Aorta (tissue), 5 donors: ENCODE results near the gene PALM. TPM values are rescaled to one million over a fixed set of nuclear protein-coding genes. Genes with fewer than 3 reads are reported as not detected.

ENCODE experiments used
- ATAC-seq: fragments of 200-7000 bp; cut with Tn5 transposase; one replicate; pipeline ENCODE4 v1.9.1; 2022; ENCODE audit warnings: moderate library complexity; ENCODE audit not compliant: low FRiP score
- DNase-seq, 2 donors: peaks; one replicate each; pipeline ENCODE4 v3.0.0-alpha.2; 2020
- H3K27ac ChIP-seq, 2 donors: one replicate each; pipeline ENCODE4 v1.5.1; 2013; ENCODE audit warnings: low read length in 2 of 2, mild to moderate bottlenecking in 2 of 2, moderate library complexity in 2 of 2, control low read depth in 1 of 2, inconsistent platforms in 1 of 2, low read depth in 1 of 2
- H3K27me3 ChIP-seq, 2 donors: one replicate each; pipeline ENCODE4 v1.6.1; 2013; ENCODE audit warnings: control low read depth in 1 of 2, low read length in 1 of 2, mild to moderate bottlenecking in 1 of 2, moderate library complexity in 1 of 2; ENCODE audit not compliant: insufficient read depth in 2 of 2, control insufficient read depth in 1 of 2
- H3K36me3 ChIP-seq, 2 donors: one replicate each; pipeline ENCODE4 v1.6.1; 2013; ENCODE audit warnings: control low read depth in 1 of 2, low read length in 1 of 2, mild to moderate bottlenecking in 1 of 2; ENCODE audit not compliant: insufficient read depth in 2 of 2, control insufficient read depth in 1 of 2
- H3K4me1 ChIP-seq, 2 donors: one replicate each; pipeline ENCODE4 v1.6.1; 2013; ENCODE audit warnings: low read length in 2 of 2, control low read depth in 1 of 2, mild to moderate bottlenecking in 1 of 2, moderate library complexity in 1 of 2; ENCODE audit not compliant: insufficient read depth in 2 of 2, control insufficient read depth in 1 of 2
- H3K4me3 ChIP-seq, 2 donors: one replicate each; pipeline ENCODE4 v1.5.1; 2013; ENCODE audit warnings: low read length in 2 of 2, control low read depth in 1 of 2, mild to moderate bottlenecking in 1 of 2
- H3K9me3 ChIP-seq: one replicate; pipeline ENCODE4 v1.6.1; 2013; ENCODE audit warnings: mild to moderate bottlenecking, low read length; ENCODE audit not compliant: control insufficient read depth
- WGBS, 2 donors: extraction: QIAGEN DNeasy Blood & Tissue Kit; methylation state at CpG; one replicate each; pipeline ENCODE4 v1.1.7; 2013; 5-methylcytosine and 5-hydroxymethylcytosine counted together
- intact Hi-C, 2 donors: fragments of 100-400 bp; cut with DNase I; formaldehyde crosslinking; loops; one replicate each; pipeline versions ENCODE4 v1.14.2 to v1.15.0; 2022
- long read RNA-seq, 2 donors: library from polyadenylated mRNA; unstranded; transcript quantifications; one replicate each; pipeline ENCODE4 v2.0.0, GENCODE V29; 2020 to 2021
- polyA plus RNA-seq, 2 donors: library from polyadenylated mRNA; stranded (reverse); fragments of 200-250 nt; gene quantifications; one replicate each; pipeline ENCODE4 v1.2.3, GENCODE V29; 2013
- total RNA-seq, 2 donors: library from RNA; stranded (reverse); fragmentation: NEBNext Ultra II Directional; extraction: Animal tissue kit (Norgen Biotek cat#: 25700); gene quantifications; one replicate each; pipeline ENCODE4 v1.2.1, GENCODE V29; 2021
- donor health status: healthy with polysubstance abuse.
- donor health status: Bipolar disorder and iron deficiency.
- donor health status: DM: no; HTN: no; CAD: no.
- donor health status: DM: no; HTN: no; CAD: no.
- donor health status: DM: yes; HTN: yes; CAD: no.

The PALM gene, protein sequence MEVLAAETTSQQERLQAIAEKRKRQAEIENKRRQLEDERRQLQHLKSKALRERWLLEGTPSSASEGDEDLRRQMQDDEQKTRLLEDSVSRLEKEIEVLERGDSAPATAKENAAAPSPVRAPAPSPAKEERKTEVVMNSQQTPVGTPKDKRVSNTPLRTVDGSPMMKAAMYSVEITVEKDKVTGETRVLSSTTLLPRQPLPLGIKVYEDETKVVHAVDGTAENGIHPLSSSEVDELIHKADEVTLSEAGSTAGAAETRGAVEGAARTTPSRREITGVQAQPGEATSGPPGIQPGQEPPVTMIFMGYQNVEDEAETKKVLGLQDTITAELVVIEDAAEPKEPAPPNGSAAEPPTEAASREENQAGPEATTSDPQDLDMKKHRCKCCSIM
- 10 to 100 TPM; 27.5 to 75.1 TPM for total RNA-seq
- 1 to 10 TPM in 1 of 2 donors, under 1 TPM in 1; 0.59 to 2.5 TPM for polyA plus RNA-seq
- long read RNA-seq, donor 1, partial matches to known transcripts: 9 of 15 reads
- long read RNA-seq, donor 1, other reads (novel, unspliced or antisense): 6 of 15 reads
- long read RNA-seq, donor 2, partial matches to known transcripts: 26 of 33 reads
- long read RNA-seq, donor 2, other reads (novel, unspliced or antisense): 3 of 33 reads

DNA sequence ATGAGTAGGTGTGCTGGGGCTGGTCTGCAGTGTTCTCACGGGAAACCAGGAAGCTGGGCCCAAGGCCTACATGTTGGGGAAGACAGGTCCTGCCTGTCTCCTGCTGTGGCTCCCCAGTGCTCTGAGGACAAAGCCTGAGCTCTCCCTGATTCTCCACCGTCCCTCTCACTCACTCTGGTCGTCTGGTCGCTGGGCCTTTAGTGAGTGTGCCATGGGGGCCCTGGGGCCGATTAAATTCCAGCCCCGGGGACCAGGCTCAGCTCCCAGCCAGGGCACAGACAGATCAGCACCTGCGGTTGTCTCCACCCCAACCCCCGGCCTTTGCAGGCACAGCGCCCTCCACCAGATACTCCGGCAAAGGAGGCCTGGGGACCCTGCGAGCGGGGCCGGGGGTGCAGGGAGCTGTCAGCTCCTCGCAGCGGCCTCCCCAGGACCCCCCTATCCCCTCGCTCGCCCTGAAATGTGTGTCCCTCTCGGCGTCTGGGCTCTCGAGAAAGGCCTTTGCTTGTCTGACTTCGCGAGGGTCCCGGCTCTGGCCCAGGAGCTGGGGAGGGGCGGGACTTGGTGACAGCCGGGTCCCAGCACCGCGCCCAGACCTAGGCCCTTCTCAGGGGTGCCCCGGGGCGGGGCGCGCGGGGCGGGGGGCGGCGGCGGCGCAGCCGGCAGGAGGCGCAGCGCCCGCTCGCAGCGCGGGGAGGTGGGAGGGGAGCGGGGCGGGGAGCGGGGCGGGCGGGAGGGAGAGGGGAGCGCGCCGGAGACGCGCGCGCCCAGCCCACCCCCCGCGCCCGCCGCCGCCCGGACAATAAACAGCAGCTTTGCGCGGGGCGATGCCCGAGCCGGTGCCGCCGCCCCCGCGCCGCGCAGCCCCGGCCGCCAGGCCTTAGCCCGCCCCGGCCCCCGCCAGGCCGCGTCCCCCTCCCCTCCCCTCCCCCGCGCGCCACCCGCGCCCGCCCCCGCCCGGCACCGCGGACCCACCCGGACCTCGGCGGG, at the start of gene PALM:
PALM (plus strand) TSS at position 782 of the 990 bp plus-strand sequence. CDS start 212 bp downstream, outside the sequence.
- ATAC-seq (no peak), DNase-seq (no peak)
- WGBS, 2 donors: 4 to 19% methylated on average over 19 to 93 of the region's 93 CpGs
- peak within 1 kb of the TSS; percentile 8 to 14 for H3K4me3 ChIP-seq
- peaks cover 0 to 2% of the 10 kb centered on the region in 2 donors for H3K27me3 ChIP-seq
- intact Hi-C loops: no loop called here
- no peaks in the 10 kb centered on the region for H3K36me3 ChIP-seq
- H3K27ac ChIP-seq: no peak within 1 kb of the TSS
- no peaks in the 10 kb centered on the region for H3K4me1 ChIP-seq
- H3K9me3 ChIP-seq: peaks cover 2% of the 10 kb centered on the region

DNA sequence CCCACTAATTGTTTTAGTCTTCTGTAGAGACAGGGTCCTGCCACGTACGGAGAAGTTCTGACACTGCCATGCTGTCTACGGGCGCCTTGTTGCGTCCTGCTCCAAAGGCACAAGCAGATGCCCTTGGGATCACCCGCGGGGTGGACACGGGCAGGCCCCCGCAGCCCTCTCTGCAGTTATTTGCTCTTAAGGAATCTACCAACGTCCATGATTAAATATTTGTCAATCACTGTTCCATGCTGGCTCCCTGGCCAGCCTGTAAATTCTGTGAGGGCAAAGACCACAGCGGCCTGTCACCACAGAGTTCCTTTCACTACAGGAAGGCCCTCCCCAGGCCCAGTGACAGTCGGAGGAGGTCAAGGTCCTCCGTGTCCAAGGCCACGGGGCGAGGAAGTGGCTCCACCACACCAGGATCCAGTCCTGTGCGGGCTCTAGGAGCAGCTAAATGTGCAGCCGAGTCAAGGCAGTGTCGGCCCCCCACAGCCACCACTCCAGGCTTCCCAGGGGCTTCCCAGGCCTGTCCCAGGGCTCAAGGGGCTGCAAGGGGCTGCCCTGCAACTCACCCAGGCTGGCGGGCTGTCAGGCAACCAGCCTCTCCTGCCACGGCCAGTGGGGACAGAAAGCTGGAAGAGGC, 47.8 kb upstream of the PALM start:
- whole genome bisulfite sequencing, 2 donors: 63 to 65% methylated on average over 20 of the region's 20 CpGs
- intact Hi-C loops: loop anchor here in 1 of 2 donors (5.0 to 10.0 kb wide), 2 partner anchors 136 to 264 kb away; partner anchors contain the start of genes ARID3A and PTBP1
- Histone ChIP-seq H3K4me1 (no peaks in the 10 kb centered on the region), H3K36me3 (no peaks in the 10 kb centered on the region), H3K27ac (no peak overlapping the region), H3K27me3 (no peaks in the 10 kb centered on the region), H3K9me3 (no peaks in the 10 kb centered on the region), H3K4me3 (no peak overlapping the region)
- DNase-seq (no peak), ATAC-seq (no peak)

DNA sequence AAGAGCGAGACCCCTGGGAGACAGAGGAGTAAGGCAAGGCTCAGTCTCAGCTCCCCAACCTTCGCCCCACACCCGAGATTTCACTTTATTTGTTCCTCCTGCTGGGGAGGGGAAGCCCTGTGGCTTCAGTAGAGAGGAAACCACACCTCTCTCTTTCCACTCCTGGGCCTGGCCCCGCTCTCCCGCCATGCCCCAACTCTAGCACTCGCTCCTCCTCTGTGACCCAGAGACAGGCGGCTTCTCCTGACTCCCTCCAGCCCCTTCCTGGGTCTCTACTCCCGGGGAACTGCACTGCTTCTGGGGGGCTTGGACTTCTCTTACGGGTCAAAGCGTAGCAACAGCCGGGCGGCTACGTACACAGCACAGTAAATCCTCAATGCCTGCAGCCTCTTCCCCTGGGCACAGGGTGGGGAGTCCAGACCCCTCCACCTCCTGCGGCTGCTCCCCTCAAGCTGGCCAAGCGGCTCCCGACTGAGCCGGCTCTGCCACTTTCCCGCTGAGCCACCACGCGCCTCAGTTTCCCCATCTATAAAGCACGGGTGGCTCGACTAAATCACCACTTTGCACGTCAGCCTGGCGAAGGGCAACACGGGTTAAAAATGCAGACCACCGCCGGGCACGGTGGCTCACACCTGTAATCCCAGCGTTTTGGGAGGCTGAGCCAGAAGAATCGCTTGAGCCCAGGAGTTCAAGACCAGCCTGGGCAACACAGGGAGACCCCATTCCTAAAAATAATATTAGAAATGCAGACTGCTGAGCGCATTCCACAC, 47.1 kb upstream of the PALM start:
- ATAC-seq (no peak), DNase-seq (no peak)
- Histone ChIP-seq H3K4me3 (no peak overlapping the region), H3K36me3 (no peaks in the 10 kb centered on the region), H3K27me3 (no peaks in the 10 kb centered on the region), H3K27ac (no peak overlapping the region), H3K4me1 (no peaks in the 10 kb centered on the region), H3K9me3 (no peaks in the 10 kb centered on the region)
- intact Hi-C loops: loop anchor here in 1 of 2 donors (2.0 to 10.0 kb wide), 3 partner anchors 19 to 263 kb away; partner anchors contain the start of genes ARID3A and PTBP1
- 30 to 33% methylated on average over 31 of the region's 31 CpGs for WGBS, 2 donors

DNA sequence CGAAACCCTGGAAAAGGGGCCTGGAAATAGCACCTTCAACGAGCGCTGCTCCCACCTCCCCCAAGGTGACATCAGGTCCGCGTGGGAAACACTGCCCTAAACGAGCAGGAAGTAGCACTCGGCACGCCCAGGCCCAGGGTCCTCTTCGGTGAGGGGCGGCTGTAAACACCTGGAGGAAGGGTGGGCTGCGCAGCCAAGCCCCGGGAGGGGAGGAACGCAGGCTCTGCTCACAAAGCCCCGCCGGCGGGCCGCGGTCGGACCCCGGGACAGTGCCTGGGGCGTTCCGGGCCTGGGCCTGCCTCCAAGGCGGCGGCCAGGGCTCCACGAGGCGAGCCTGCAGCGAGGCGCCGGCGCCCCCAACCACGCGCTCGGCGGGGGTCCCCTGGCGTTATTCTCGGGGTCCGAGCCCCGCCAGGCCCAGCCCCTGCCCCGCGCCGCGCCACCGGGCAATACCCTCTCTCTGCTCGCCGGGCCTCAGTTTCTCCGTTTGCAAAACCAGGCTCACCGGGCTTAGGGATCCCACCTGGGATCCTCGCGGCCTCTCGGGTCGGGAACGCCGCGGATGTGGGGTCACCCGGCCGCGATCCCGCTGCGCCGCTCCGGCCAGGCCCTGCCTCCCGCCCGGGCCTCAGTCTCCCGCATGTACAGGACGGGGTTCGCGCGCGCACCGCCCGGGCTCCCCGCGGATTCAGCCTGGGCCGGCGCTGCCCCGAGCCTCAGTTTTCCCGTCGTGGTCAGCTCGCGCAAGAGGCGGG, 46.4 kb upstream of the PALM start:
- Histone ChIP-seq H3K4me1 (no peaks in the 10 kb centered on the region), H3K27me3 (no peaks in the 10 kb centered on the region), H3K4me3 (peak overlapping the region; percentile 36 to 94), H3K36me3 (no peaks in the 10 kb centered on the region), H3K9me3 (no peaks in the 10 kb centered on the region), H3K27ac (no peak overlapping the region)
- WGBS, 2 donors: 0% methylated on average over 54 to 81 of the region's 81 CpGs
- intact Hi-C loops: loop anchor here in 1 of 2 donors (2.0 to 10.0 kb wide), 3 partner anchors 18 to 262 kb away; partner anchors contain the start of genes ARID3A and PTBP1
- ATAC-seq: no peak
- no peak for DNase-seq

DNA sequence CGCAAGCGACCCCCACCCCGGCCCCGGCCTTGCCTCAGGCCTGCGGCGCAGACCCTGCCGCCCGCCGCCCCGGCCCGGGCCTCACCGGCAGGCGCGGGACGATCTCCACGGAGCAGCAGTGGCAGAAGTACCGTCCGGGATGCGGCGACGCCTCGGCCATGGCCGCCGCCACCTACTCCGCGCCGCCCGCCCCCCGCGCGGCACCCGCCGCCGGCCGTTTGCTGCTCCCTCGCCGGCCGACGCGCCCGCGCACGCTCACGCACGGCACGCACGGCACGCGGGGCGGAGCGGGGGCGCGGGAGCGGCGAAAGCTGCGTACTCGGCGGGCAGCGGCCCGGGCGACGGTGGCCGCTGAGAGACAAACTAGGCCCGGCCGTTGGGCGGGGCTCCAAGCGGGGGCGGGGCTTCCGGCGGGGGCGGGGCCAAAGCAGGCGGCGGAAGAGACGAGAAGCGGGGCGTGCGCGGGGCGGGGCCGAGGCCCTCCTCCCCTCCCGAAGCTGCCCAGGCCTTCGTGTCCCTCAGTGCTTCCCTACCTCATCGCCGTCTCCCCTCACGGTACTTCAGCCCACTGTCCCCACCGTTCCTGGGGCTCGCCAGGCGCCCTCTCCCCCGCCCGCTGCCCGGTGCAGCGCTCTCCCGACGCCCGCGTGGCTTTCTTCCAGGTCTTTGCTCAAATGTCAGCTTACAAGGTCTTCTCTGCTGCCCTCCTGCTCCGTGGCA, 45.6 kb upstream of the PALM start, which contains the start of gene RNF126:
RNF126 (minus strand) TSS at position 253 of the 720 bp plus-strand sequence; CDS start at position 160, 93 bp downstream.
- WGBS, 2 donors: 1 to 2% methylated on average over 60 to 97 of the region's 97 CpGs
- H3K27me3 ChIP-seq: no peaks in the 10 kb centered on the region
- intact Hi-C loops: loop anchor here in 1 of 2 donors (2.0 to 10.0 kb wide), 3 partner anchors 18 to 262 kb away; partner anchors contain the start of genes ARID3A and PTBP1
- H3K9me3 ChIP-seq: no peaks in the 10 kb centered on the region
- no peaks in the 10 kb centered on the region for H3K4me1 ChIP-seq
- H3K4me3 ChIP-seq: peak within 1 kb of the TSS; percentile 36 to 94
- ATAC-seq (peak; percentile 90), DNase-seq (peak; percentile 94 to 98)
- no peaks in the 10 kb centered on the region for H3K36me3 ChIP-seq
- H3K27ac ChIP-seq: peak within 1 kb of the TSS in 1 of 2 donors; percentile 65

- DNase-seq: no peak
- H3K4me1 ChIP-seq: no peaks in the 10 kb centered on the region
- intact Hi-C loops: loop anchor here in 1 of 2 donors (1.0 to 10.0 kb wide), 4 partner anchors 17 to 261 kb away; partner anchors contain the start of genes ARID3A and PTBP1
- ATAC-seq: peak; percentile 4
- 64 to 65% methylated on average over 16 to 18 of the region's 18 CpGs for WGBS, 2 donors
- peak overlapping the region in 1 of 2 donors; percentile 65 for H3K27ac ChIP-seq
- no peaks in the 10 kb centered on the region for H3K36me3 ChIP-seq
- H3K27me3 ChIP-seq: no peaks in the 10 kb centered on the region
- H3K9me3 ChIP-seq: no peaks in the 10 kb centered on the region
- peak overlapping the region in 1 of 2 donors; percentile 32 for H3K4me3 ChIP-seq
Observed at GRCh38 chr19:663682-664117, 45.0 kb upstream of the PALM start.
